Thyroid gland (tissue), 4 donors: ENCODE data around the gene SRGAP1. TPM values are rescaled to one million over a fixed set of nuclear protein-coding genes. Genes with fewer than 3 reads are reported as not detected.

Experiments
- DNase-seq, 2 donors: peaks; one replicate each; pipeline ENCODE4 v3.0.0-alpha.2; 2019
- H3K27ac ChIP-seq, 3 donors: fragments of 200-600 bp; sonication (generic); 1 replicate in 2 of 3; 2 replicates in 1 of 3; pipeline ENCODE4 v1.5.1; 2016 to 2019; ENCODE audit warnings: mild to moderate bottlenecking in 1 of 3, moderate library complexity in 1 of 3
- H3K27me3 ChIP-seq: fragments of 200-600 bp; sonication (generic); one replicate; pipeline ENCODE4 v1.5.1; 2019
- H3K36me3 ChIP-seq, 2 donors: fragments of 200-600 bp; sonication (generic); one replicate each; pipeline ENCODE4 v1.5.1; 2016 to 2019
- H3K4me1 ChIP-seq, 2 donors: fragments of 200-600 bp; sonication (generic); one replicate each; pipeline ENCODE4 v1.5.1; 2017 to 2019
- H3K4me3 ChIP-seq, 3 donors: fragments of 200-600 bp; sonication (generic); replicated peaks in 1 of 3; 1 replicate in 2 of 3; 2 replicates in 1 of 3; pipeline ENCODE4 v1.5.1; 2016; ENCODE audit warnings: mild to moderate bottlenecking in 1 of 3
- H3K9me3 ChIP-seq: fragments of 200-600 bp; sonication (generic); one replicate; pipeline ENCODE4 v1.5.1; 2017
- POLR2A ChIP-seq, 2 donors: fragments of 450-650 bp; IDR thresholded peaks; one replicate each; pipeline ENCODE4 v1.6.1; 2017; ENCODE audit warnings: antibody characterized with exemption in 2 of 2, mild to moderate bottlenecking in 2 of 2, moderate library complexity in 1 of 2
- WGBS, 2 donors: methylation state at CpG; one replicate each; pipeline ENCODE4 v1.1.5; 2017; 5-methylcytosine and 5-hydroxymethylcytosine counted together
- intact Hi-C: fragments of 100-400 bp; cut with DNase I; formaldehyde crosslinking; loops from one replicate; pipeline ENCODE4 v1.15.1; 2023
- total RNA-seq, 4 donors: library from RNA; depleted of rRNA; stranded (reverse); fragments of >200 nt; gene quantifications; one replicate each; pipeline ENCODE4 v1.2.3, GENCODE V29; 2016
- TF ChIP-seq, protein P1 (sequence below), 6 experiments: fragments of 200-600 bp in 3 of 6; fragments of 450-650 bp in 3 of 6; sonication (generic) in 3 of 6; IDR thresholded peaks; one replicate each; pipeline ENCODE4 v1.5.1; 2016 to 2019; ENCODE audit warnings: antibody characterized with exemption in 6 of 6, mild to moderate bottlenecking in 2 of 6, inconsistent platforms in 1 of 6, moderate library complexity in 1 of 6

SRGAP1 gene
- total RNA-seq, 4 donors from 2014 or later = 14.1 to 26.3 (median 20.9) TPM

DNA sequence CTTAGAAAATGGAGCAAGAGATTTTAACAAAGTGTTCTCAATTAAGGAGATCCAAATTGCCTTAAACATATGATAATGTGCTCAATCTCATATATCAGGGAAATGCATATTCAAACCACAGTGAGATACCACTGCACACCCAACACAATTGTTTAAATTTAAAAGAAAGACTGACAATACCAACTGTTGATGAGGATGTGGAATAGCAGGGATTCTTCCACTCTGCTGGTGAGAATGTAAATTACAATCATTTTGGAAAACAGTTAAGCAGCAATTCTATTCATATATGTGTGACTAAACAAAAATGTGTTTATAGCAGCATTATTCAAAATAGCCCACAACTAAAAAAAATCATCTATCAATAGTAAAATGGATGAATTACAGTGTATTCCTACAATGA, 233.4 kb downstream of the SRGAP1 start:
- Histone ChIP-seq H3K4me3 (no peak overlapping the region), H3K27me3 (no peaks in the 10 kb centered on the region), H3K4me1 (peaks cover 28 to 30% of the 10 kb centered on the region in 2 donors), H3K36me3 (no peaks in the 10 kb centered on the region), H3K9me3 (no peaks in the 10 kb centered on the region), H3K27ac (no peak overlapping the region)
- TF ChIP-seq, protein P1, sequence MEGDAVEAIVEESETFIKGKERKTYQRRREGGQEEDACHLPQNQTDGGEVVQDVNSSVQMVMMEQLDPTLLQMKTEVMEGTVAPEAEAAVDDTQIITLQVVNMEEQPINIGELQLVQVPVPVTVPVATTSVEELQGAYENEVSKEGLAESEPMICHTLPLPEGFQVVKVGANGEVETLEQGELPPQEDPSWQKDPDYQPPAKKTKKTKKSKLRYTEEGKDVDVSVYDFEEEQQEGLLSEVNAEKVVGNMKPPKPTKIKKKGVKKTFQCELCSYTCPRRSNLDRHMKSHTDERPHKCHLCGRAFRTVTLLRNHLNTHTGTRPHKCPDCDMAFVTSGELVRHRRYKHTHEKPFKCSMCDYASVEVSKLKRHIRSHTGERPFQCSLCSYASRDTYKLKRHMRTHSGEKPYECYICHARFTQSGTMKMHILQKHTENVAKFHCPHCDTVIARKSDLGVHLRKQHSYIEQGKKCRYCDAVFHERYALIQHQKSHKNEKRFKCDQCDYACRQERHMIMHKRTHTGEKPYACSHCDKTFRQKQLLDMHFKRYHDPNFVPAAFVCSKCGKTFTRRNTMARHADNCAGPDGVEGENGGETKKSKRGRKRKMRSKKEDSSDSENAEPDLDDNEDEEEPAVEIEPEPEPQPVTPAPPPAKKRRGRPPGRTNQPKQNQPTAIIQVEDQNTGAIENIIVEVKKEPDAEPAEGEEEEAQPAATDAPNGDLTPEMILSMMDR (IDR thresholded peaks at IDR 0.05) = peak in 2 of 6 experiments; percentile 27 to 35
- TF ChIP-seq POLR2A (IDR thresholded peaks at IDR 0.05) = no peak
- DNase-seq = no peak
- intact Hi-C loops = no loop called here

DNA sequence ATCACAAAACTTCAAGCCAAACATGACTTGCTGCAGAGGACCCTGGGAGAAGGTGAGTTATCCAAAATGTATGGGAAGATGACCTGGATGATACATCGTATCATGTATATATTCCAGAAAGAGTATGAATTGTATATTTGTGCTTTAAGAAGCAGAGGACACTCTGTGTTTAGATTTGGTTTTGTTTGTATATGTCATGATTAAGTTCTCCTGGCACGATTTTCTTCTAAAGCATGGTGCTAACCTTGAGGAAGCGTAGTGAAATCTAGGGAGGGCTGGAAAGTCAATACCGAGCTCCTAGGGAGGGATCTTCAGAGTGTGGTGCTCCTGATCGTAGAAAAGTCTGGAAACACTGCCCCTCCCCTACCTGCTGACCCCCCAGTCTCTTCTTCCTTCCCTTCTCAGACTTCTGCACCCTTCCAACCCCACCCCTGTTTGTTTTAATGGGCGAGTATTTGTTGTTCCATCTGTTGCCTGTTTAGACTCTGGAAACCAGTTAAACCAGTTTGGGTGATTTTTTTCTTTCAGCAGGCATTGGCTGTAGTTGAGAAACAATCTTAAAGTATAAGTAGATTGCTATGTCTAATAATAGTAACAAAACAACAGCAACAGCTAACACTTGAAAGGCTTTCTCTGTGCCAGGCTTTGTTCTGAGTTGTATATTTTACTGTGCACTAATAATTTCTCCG, 236.0 kb downstream of the SRGAP1 start:
- H3K36me3 ChIP-seq = no peaks in the 10 kb centered on the region
- peaks cover 40% of the 10 kb centered on the region in 2 donors for H3K4me1 ChIP-seq
- intact Hi-C loops = loop anchor here (10.0 kb wide), 1 partner anchor 236 kb away; the partner anchor contains the start of gene SRGAP1
- peak overlapping the region; percentile 87 to 91 (median 88) for H3K27ac ChIP-seq
- TF ChIP-seq, protein P1 (IDR thresholded peaks at IDR 0.05) = no peak
- TF ChIP-seq POLR2A (IDR thresholded peaks at IDR 0.05) = no peak
- H3K27me3 ChIP-seq = no peaks in the 10 kb centered on the region
- H3K9me3 ChIP-seq = no peaks in the 10 kb centered on the region
- H3K4me3 ChIP-seq = no peak overlapping the region
- WGBS, 2 donors = 49 to 50% methylated on average over 7 of the region's 7 CpGs
- DNase-seq = peak in 1 of 2 donors; percentile 16

DNA sequence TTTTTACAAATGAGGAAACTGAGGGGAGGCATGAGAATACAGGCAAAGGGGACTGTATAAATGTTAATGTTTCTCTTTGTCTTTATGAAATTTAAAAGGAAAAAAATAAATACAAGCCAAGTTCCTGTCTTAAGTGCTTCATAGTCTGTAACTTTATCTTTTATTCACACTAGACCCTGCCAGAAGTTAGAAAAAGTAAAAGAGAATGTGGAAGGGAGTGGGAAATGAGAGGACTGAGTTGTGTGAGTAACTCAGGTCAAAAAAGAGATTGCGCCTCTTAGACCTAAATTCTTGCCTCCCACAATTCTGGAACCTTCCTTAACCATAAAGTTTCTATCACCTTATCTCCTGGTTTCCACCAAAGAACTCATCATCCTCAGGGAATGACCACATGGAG, 236.5 kb downstream of the SRGAP1 start:
- H3K4me3 ChIP-seq = no peak overlapping the region
- no peaks in the 10 kb centered on the region for H3K36me3 ChIP-seq
- DNase-seq = no peak
- TF ChIP-seq, protein P1 (IDR thresholded peaks at IDR 0.05) = no peak
- TF ChIP-seq POLR2A (IDR thresholded peaks at IDR 0.05) = no peak
- H3K4me1 ChIP-seq = peaks cover 40% of the 10 kb centered on the region in 2 donors
- H3K27ac ChIP-seq = peak overlapping the region; percentile 87 to 91 (median 88)
- H3K27me3 ChIP-seq = no peaks in the 10 kb centered on the region
- H3K9me3 ChIP-seq = no peaks in the 10 kb centered on the region
- 91 to 96% methylated on average over 1 of the region's 1 CpG for WGBS, 2 donors
- intact Hi-C loops = loop anchor here (10.0 kb wide), 1 partner anchor 236 kb away; the partner anchor contains the start of gene SRGAP1

DNA sequence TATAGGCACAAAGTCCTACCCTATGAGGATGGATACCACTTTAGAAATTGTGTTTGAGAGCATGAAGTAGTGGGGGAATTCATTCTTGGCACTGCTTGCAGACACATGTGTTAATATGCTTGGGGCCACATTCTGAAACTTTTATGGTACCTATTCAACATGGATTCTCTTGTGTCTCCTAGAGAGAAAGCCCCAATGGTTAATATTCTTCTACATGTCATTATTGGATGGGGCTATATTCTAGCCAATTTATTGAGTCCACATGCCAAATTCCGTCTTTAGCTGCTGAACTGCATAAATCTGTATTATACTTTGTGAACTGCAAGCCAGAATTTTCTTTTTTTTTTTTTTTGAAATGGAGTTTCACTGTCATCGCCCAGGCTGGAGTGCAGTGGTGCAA, 237.6 kb downstream of the SRGAP1 start:
- WGBS, 2 donors = 81% methylated on average over 2 of the region's 2 CpGs
- H3K36me3 ChIP-seq = no peaks in the 10 kb centered on the region
- DNase-seq = no peak
- H3K27me3 ChIP-seq = no peaks in the 10 kb centered on the region
- no peak for TF ChIP-seq POLR2A (IDR thresholded peaks at IDR 0.05)
- TF ChIP-seq, protein P1 (IDR thresholded peaks at IDR 0.05) = no peak
- H3K4me1 ChIP-seq = peaks cover 40% of the 10 kb centered on the region in 2 donors
- no peaks in the 10 kb centered on the region for H3K9me3 ChIP-seq
- intact Hi-C loops = loop anchor here (10.0 kb wide), 1 partner anchor 237 kb away; the partner anchor contains the start of gene SRGAP1
- H3K27ac ChIP-seq = peak overlapping the region; percentile 87 to 91 (median 88)
- no peak overlapping the region for H3K4me3 ChIP-seq

DNA sequence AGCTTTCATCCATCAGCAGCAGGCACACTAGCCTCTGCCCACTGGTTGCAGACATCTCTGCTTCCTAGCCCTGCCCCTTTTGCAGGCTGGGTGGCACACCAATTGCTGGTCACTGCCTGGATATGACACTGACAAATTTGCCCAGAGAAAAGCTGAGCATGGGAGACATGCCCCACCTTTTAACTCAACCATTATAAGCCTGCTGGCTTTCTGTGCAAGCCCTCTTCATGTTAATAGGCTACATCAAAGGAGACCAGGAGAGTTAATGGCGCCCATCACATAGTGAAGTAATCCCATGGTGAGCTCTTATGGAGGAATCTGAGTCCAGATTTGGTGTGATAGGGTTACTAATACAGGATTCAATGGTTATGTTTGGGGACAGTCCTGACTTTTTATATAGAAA, 238.4 kb downstream of the SRGAP1 start:
- H3K4me1 ChIP-seq = peaks cover 42 to 46% of the 10 kb centered on the region in 2 donors
- H3K9me3 ChIP-seq = no peaks in the 10 kb centered on the region
- TF ChIP-seq, protein P1 (IDR thresholded peaks at IDR 0.05) = no peak
- peak in 1 of 2 donors; percentile 0 for TF ChIP-seq POLR2A (IDR thresholded peaks at IDR 0.05)
- intact Hi-C loops = loop anchor here (10.0 kb wide), 1 partner anchor 238 kb away; the partner anchor contains the start of gene SRGAP1
- H3K27ac ChIP-seq = peak overlapping the region; percentile 87 to 91 (median 88)
- no peak overlapping the region for H3K4me3 ChIP-seq
- 38 to 86% methylated on average over 1 of the region's 1 CpG for WGBS, 2 donors
- no peak for DNase-seq
- no peaks in the 10 kb centered on the region for H3K36me3 ChIP-seq
- no peaks in the 10 kb centered on the region for H3K27me3 ChIP-seq
